ENCODE results near the gene FAM107B.

Gene FAM107B

DNA sequence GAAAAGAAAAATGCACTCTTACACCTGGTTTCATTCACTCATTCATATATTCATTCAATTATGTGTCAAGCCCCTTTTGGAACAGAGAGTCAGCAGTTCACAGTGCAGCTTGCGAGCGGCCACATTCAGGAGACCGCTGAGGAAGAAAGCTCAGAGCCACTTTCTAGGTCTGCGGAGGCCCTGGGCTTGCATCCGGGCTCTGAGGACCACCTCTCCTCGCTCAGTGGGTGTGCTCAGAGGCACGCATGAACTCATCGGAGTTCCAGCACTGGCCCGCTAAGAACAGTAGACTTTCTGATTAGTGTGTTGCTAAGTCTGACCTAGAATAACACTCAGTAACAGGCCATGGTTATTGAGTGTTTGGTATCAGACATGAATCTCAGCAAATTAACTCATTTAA, 1.8 kb upstream of the FAM107B start:
- DNase-seq (ENCODE audit: low read depth in 2 of 2) = no peak

GRCh38 chr10:14775656-14776055, 959 bp upstream of the FAM107B start:
- no peak for DNase-seq (ENCODE audit: low read depth in 2 of 2)

DNA sequence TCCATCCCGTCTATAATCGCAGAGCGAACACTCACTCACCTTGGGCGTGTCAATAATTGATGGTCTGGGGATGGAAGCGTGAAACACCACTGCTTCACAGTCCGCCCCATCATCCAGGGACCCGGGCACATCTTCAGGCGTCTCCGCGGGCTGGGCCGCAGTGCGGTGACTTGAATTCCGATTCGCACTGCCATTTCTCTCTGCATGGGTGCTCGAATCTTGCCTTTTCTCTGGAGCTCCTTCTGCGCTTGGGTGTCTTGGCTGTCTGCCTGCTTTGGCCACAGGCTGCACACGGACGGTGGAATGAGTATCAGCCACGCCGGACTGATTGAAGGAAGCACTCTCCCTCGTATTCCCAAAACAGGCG, 500 bp downstream of the FAM107B start:
- no peak for DNase-seq (ENCODE audit: low read depth in 2 of 2)

DNA sequence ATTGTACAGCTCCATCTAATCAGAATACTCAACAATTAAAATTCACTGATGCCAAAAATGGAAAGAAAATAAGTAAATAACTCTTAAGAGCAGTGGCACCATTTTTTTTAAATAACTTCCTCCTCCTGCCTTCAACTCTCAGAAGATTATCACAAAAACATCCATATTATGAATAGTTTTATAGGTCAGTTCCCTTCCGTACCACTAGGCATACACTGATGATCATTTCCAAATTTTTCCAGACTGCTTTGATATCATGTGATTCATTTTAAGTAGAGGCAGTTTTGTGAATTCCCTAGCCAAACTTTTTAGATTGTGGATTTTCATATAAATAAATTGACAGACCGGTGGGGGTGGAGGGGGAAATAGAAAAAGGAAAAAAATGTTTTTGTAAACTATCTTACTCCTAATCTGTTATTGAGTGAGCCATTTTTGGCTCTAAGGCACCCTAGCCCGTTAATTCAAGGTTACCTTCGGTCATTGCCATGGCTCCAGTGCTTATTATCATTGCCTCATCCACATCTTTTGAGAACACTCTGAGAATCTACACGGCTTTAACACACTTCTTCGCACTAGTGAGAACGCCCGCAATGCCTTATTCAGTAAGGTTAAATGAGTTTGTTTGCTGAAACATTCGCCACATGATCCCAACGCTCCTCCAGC, 1.0 kb downstream of the FAM107B start:
- no peak for DNase-seq (ENCODE audit: low read depth in 2 of 2)

GRCh38 chr10:14772399-14772798, 2.3 kb downstream of the FAM107B start:
- no peak for DNase-seq (ENCODE audit: low read depth in 2 of 2)

DNA sequence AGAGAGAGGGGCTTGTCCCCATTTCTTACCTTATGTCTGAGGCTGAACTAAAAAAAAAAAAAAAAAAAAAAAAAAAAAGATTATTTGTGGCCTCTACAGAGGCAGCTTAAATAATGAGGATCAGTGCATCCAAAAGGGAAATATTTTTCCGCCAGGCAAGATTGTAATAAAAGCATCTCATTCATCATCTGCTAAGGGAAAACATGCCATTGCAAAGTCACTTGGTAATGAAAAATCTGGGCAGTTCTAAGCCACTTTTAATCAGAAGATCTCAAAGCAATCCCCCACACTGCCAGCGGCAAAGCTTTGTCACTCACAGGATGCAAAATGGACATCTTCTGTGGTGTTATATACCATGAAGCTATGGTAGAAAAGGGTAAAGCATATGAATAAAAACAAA, 3.8 kb downstream of the FAM107B start:
- no peak for DNase-seq (ENCODE audit: low read depth in 2 of 2)

DNA sequence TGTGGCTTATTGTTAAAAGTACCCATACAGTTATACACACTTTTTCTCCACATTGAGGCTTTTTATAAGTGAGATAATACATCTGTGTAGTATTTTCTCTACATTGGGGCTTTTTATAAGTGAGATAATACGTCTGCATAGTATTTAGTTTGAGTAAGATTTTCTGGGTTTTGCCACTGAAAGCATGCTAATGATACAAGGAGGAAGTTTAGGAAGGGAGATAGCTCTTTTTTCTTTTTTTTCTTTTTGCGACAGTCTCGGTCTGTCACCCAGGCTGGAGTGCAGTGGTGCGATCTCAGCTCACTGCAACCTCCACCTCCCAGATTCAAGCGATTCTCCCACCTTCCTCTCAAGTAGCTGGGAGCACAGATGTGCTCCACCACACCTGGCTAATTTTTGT, 13.3 kb downstream of the FAM107B start:
- no peak for DNase-seq (ENCODE audit: low read depth in 2 of 2)

- DNase-seq (ENCODE audit: low read depth in 2 of 2) = peak in 1 of 2 donors; percentile 5
Measured at GRCh38 chr10:14758994-14759664, 15.6 kb downstream of the FAM107B start.

DNA sequence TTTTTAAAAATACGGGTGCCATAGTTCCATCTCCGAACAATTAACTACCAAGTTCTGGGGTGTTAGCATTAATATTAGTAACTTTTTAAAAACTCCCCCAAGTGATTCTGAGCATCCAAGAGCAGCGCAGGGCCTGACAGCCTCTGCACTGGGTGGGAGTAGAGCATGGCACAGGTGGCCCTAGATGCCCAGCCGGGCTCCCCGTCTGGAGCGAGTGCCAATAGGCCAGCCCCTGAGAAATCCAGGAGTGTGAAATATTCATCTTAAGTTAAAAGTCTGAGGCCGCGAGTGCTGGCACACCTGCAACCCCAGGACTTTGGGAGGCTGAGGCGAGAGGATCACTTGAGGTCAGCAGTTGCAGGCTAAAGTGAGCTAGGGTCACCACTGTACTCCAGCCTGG, 16.2 kb downstream of the FAM107B start:
- no peak for DNase-seq (ENCODE audit: low read depth in 2 of 2)

GRCh38 chr10:14757986-14758385, 16.7 kb downstream of the FAM107B start:
- no peak for DNase-seq (ENCODE audit: low read depth in 2 of 2)

- no peak for DNase-seq (ENCODE audit: low read depth in 2 of 2)
Measured at GRCh38 chr10:14757394-14757793, 17.3 kb downstream of the FAM107B start.

- no peak for DNase-seq (ENCODE audit: low read depth in 2 of 2)
Measured at GRCh38 chr10:14753441-14753840, 21.3 kb downstream of the FAM107B start.

DNA sequence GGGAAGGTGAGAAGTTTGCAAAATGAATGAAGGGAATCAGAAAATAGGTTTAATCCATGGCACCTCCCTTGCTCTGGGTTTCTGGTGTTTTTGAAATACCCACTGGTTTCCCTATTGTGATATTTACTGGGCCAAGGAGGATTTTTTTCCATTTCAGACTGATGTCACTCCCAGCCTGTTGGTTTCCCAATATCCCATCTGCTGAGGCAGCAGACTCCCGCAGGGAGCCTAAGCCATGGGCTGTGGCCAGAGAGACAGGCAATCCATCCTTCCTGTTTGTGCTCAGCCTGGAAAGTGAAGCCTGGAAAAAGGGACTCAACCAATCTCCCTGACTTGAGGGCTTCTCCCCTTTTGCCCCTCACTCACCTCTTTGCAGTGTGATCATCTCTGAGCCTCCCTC, 22.8 kb downstream of the FAM107B start:
- no peak for DNase-seq (ENCODE audit: low read depth in 2 of 2)

GRCh38 chr10:14751014-14751896, 23.4 kb downstream of the FAM107B start:
- DNase-seq (ENCODE audit: low read depth in 2 of 2) = no peak

- DNase-seq (ENCODE audit: low read depth in 2 of 2) = no peak
Measured at GRCh38 chr10:14749070-14749809, 25.5 kb downstream of the FAM107B start.

GRCh38 chr10:14748441-14748840, 26.3 kb downstream of the FAM107B start:
- DNase-seq (ENCODE audit: low read depth in 2 of 2) = no peak

DNA sequence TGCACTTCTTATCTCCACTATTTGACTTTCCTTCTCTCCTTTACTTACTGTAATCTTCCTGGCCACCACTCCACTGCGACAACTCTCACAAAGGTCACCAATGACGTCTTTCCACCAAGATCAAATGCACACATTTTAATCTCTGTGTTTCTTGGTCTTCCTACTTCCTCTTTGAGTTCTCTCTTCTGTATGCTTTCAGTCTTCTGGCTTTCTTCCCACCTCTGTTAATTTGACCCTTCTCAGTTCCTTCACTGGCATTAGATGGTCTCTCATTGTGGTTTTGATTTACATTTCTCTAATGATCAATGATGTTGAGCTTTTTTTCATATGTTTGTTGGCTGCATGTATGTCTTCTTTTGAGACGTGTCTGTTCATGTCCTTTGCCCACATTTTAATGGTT, 31.9 kb downstream of the FAM107B start:
- DNase-seq (ENCODE audit: low read depth in 2 of 2) = no peak

DNA sequence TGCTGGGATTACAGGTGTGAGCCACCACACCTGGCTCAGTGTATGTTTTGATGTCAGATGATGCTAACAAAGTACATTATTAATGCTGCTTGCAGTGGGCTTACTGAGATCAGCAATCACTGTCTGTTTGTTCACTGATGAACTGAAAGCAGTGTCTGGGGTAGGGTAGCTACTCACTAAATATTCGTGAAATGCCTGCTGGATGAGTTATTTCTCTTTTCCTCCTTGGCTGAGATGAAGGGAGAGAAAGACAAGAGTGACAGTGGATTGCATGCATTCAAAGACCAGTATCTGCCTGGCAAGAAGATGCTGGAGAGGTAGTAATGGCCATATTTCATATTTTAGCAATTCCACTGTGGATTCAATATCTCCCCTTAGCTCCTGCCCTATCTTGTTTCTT, 32.3 kb downstream of the FAM107B start:
- DNase-seq (ENCODE audit: low read depth in 2 of 2) = no peak

- no peak for DNase-seq (ENCODE audit: low read depth in 2 of 2)
Measured at GRCh38 chr10:14740684-14741247, 33.9 kb downstream of the FAM107B start.

DNA sequence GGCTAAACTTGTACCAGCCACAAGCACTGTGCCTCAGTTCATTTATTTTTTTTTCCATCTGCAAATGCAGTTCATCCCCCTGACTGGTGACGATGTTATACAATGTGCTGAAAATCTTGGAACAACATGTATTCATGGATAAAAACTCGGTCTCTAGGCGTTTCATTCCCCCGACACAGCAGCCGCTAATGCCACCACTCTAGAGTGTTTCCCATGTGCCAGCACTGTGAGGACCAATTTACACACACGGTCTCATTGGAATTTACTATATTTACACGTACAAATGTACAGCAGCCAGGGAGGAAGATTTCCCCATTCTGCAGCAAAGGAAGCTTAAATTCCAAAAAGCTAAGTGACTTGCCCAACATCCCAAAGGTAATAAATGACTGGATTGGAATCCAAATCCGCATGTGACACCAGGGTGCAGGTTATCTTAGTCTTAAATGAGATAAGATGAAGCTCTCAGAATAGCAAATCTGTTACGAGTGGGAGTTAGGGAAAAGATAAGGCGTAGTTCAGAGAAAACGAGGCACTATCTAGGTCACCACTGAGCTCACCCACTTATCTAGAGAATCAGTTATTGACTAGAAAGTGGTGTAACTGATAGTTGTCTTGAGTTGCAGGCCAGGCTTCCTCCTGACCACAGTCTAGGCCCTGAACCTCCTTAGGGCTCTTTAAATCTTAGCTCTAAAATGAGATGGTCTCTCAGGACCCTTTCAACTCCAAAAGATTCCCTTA, 36.7 kb downstream of the FAM107B start:
- DNase-seq (ENCODE audit: low read depth in 2 of 2) = no peak

GRCh38 chr10:14736600-14737081, 38.1 kb downstream of the FAM107B start:
- DNase-seq (ENCODE audit: low read depth in 2 of 2) = no peak

Data from stimulated activated CD4-positive, alpha-beta T cell treated with anti-CD3 and anti-CD28 coated beads, Interleukin-1b, Interleukin-23, amount 100 ng/mL, for 4 hours (primary cell).